ENCODE results near the gene MFSD11. TPM values are rescaled to one million over a fixed set of nuclear protein-coding genes. Genes with fewer than 3 reads are reported as not detected.
"Not testable (repeated sequence)": the region's sequence is repeated elsewhere in the genome, so short reads cannot be mapped to it uniquely, and the experiment has no call there.

MFSD11 gene
- total RNA-seq, 2 experiments from 2014 or later, result 17.0 to 17.6 TPM

DNA sequence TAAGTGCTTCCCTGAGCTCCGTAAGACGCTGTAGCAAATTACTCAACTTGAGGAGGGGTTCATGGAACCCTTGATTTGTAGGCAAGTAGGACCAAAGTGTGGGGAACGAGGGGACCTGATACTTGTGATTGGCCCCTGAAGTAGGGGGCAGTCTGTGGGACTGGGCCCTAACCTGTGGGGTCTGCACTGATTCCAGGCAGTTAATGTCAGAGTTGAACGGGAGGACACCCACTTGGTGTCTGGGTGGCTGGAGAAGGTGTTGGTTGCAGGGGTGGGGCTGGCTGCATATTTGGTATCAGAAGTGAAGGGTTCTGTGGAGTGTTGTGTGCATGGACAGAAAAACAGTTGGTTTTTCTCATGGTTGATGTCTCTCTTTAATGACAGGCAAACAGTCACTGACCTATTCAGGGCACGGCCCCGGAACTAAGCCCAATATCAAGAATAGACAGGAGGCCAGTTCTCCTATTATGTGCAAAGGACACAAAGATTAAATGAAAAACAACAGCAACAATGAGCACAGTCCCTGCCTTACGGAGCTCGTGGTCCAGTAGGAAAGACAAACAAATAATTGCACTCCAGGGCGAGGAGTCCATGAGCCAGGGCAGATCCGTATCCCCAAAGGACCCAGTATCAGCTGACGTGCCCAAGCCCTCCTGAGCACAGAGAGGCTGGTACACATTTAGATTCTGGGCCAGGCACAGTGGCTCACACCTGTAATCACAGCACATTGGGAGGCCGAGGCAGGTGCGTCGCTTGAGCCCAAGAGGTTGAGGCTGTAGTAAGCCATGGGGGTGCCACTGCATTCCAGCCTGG, 46.3 kb upstream of the MFSD11 start:
- H3K27me3 Mint-ChIP-seq, result no peaks in the 10 kb centered on the region
- no peaks in the 10 kb centered on the region for H3K4me1 Mint-ChIP-seq (ENCODE audit: low read depth)
- POLR2A ChIA-PET, result interaction anchor here (1.0 kb wide), 1 partner anchor 362 kb away, joined by 3 read pairs; no protein-coding TSS in a partner anchor
- H3K9me3 Mint-ChIP-seq, result no peaks in the 10 kb centered on the region
- TF ChIP-seq, protein P1, sequence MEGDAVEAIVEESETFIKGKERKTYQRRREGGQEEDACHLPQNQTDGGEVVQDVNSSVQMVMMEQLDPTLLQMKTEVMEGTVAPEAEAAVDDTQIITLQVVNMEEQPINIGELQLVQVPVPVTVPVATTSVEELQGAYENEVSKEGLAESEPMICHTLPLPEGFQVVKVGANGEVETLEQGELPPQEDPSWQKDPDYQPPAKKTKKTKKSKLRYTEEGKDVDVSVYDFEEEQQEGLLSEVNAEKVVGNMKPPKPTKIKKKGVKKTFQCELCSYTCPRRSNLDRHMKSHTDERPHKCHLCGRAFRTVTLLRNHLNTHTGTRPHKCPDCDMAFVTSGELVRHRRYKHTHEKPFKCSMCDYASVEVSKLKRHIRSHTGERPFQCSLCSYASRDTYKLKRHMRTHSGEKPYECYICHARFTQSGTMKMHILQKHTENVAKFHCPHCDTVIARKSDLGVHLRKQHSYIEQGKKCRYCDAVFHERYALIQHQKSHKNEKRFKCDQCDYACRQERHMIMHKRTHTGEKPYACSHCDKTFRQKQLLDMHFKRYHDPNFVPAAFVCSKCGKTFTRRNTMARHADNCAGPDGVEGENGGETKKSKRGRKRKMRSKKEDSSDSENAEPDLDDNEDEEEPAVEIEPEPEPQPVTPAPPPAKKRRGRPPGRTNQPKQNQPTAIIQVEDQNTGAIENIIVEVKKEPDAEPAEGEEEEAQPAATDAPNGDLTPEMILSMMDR (IDR thresholded peaks at IDR 0.05), result no peak
- no peak overlapping the region for H3K27ac Mint-ChIP-seq
- intact Hi-C loops (cut with micrococcal nuclease), result no loop called here
- H3K36me3 Mint-ChIP-seq (ENCODE audit: low read depth), result no peaks in the 10 kb centered on the region
- CTCF ChIA-PET, result interaction anchor here (1.6 to 2.7 kb wide), 2 partner anchors 10 to 67 kb away, joined by 7 to 11 read pairs; no protein-coding TSS in a partner anchor
- ATAC-seq (no peak), DNase-seq (no peak)
- H3K4me3 Mint-ChIP-seq, result no peak overlapping the region

DNA sequence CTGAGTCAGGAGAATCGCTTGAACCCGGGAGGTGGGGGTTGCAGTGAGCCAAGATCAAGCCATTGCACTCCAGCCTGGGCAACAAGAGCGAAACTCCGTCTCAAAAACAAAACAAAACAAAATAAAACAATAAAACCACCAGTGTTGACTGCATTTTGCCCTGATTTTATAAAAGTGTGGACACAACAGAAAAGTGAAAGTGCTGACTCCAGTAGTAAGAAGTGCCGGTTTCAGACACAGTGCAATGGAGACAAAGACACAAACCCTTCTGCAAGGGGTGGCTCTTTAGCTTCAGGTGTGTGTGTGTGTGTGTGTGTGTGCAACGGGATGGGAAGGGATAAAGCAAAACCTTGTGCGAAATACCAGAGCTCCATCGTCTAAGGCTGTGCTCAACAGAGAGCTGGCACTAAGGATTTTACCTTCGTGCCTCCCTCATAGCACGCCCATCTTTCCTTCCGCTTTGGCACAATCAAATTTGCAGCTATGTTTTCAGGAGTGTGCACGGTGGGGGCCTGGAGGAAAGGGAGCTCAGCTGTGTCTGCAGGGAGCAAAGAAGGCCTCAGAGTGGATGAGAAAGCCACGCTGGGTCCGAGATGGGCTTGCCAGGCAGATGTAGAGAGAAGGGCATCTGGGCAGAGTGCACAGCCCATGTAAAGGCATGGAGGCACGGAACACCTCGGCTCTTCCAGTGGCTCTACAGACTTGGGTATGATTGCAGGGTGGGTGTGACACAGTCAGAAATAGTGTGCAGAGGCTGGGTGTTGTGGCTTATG, 42.7 kb upstream of the MFSD11 start:
- ATAC-seq (no peak), DNase-seq (no peak)
- Mint-ChIP-seq H3K27me3 (no peaks in the 10 kb centered on the region), H3K4me3 (no peak overlapping the region), H3K27ac (no peak overlapping the region), H3K4me1 (ENCODE audit: low read depth) (no peaks in the 10 kb centered on the region), H3K36me3 (ENCODE audit: low read depth) (no peaks in the 10 kb centered on the region), H3K9me3 (no peaks in the 10 kb centered on the region)
- POLR2A ChIA-PET, result interaction anchor here (1.1 kb wide), 1 partner anchor 23 kb away, joined by 4 read pairs; no protein-coding TSS in a partner anchor
- CTCF ChIA-PET, result interaction anchor here (1.0 to 3.0 kb wide), 2 partner anchors 14 to 71 kb away, joined by 4 to 14 read pairs; no protein-coding TSS in a partner anchor
- intact Hi-C loops (cut with micrococcal nuclease), result no loop called here
- TF ChIP-seq, protein P1 (IDR thresholded peaks at IDR 0.05), result no peak

DNA sequence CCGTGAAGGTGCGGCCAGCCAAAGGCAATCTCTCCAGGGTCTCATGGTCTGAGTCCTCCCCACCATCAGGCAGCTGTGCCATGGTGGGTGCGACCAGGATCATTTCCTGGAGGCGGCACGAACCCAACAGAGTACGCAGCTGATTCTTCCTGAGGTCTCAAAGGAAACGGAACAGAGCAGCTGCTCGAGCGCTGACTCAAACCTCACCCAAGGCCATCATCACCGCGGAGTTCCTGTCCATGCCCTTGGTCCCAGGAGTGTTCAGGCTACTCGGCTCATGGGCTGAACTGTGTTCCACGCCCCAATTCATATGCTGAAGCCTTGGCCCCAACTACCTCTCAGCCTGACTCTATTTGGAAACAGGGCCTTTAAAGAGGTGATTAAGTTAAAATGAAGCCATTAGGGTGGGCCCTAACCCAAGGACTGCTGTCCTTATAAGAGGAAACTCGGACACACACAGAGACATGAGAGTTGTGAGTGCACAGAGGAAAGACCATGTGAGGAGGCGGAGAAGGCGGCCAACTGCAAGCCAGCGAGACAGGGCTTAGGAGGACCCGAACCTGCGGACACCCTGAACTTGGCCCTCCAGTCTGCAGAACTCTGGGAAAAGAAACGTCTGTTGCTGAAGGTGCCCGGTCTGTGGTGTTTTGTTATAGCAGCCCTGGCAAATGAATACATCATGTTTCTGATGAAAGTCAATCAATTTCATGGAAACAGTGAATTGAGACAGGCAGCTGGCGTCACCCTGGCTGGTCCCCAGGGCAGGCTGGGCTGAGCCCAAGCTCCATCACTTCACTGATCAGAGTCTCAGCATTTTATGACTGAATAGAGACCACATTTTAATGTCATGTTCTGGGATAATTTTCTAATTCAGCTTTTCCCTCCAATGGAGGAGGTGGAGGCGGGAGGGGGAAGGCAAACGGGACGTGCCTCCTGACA, 40.9 kb upstream of the MFSD11 start:
- DNase-seq, result no peak
- H3K4me1 Mint-ChIP-seq (ENCODE audit: low read depth), result no peaks in the 10 kb centered on the region
- H3K27ac Mint-ChIP-seq, result no peak overlapping the region
- TF ChIP-seq, protein P1 (IDR thresholded peaks at IDR 0.05), result no peak
- H3K27me3 Mint-ChIP-seq, result no peaks in the 10 kb centered on the region
- H3K9me3 Mint-ChIP-seq, result no peaks in the 10 kb centered on the region
- no peaks in the 10 kb centered on the region for H3K36me3 Mint-ChIP-seq (ENCODE audit: low read depth)
- ChIA-PET CTCF (interaction anchor here (0.7 to 3.0 kb wide), 3 partner anchors 8 to 16 kb away, joined by 3 to 14 read pairs (median 3); no protein-coding TSS in a partner anchor), POLR2A (interaction anchor here (0.5 kb wide), 1 partner anchor 114 kb away, joined by 3 read pairs; no protein-coding TSS in a partner anchor)
- intact Hi-C loops (cut with micrococcal nuclease), result no loop called here
- no peak for ATAC-seq
- no peak overlapping the region for H3K4me3 Mint-ChIP-seq

DNA sequence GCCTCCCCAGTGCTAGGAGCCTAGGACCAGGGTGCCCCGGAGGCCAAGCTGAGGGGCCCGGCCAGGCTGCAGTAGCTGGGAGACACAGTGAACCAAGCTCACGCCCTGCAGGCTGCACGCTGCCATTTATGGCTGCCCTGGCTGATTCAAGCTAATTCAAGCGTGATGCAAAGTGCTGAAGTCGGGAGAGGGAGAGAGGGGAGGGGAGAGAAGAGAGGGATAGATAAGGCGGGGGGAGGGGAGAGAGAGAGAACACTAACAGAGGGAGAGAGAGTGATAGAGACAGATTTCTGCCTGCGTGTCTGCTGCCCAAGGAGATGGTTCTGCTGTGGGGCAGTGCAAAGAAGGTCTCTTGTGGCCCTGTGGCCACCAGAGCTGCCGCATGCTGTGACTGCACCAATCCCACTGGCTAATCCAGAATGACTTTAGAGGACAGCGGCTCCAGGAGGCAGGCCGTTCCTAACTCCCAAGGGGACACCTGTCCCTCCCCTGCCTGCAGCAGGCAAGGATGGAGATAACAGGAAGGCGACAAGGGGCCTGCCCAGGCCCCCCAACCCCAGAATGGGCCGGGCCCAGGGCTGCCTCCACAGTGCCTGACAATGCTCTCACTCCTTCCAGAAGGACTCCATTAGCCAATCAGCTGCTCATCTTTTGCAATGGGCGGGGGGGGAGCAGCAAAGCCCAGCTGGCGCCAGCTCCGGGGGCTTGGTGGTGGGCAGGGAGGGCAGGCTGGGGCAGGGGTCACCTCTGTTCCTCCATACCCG, 40.0 kb upstream of the MFSD11 start:
- POLR2A ChIA-PET, result interaction anchor here (0.6 to 0.8 kb wide), 2 partner anchors 39 to 743 kb away, joined by 3 read pairs; partner anchors contain the start of gene SRSF2
- no peak overlapping the region for H3K27ac Mint-ChIP-seq
- TF ChIP-seq, protein P1 (IDR thresholded peaks at IDR 0.05), result no peak
- H3K4me1 Mint-ChIP-seq (ENCODE audit: low read depth), result no peaks in the 10 kb centered on the region
- CTCF ChIA-PET, result interaction anchor here (3.0 kb wide), 1 partner anchor 16 kb away, joined by 14 read pairs; no protein-coding TSS in a partner anchor
- ATAC-seq (no peak), DNase-seq (no peak)
- no peak overlapping the region for H3K4me3 Mint-ChIP-seq
- no peaks in the 10 kb centered on the region for H3K36me3 Mint-ChIP-seq (ENCODE audit: low read depth)
- intact Hi-C loops (cut with micrococcal nuclease), result no loop called here
- H3K9me3 Mint-ChIP-seq, result no peaks in the 10 kb centered on the region
- H3K27me3 Mint-ChIP-seq, result no peaks in the 10 kb centered on the region

DNA sequence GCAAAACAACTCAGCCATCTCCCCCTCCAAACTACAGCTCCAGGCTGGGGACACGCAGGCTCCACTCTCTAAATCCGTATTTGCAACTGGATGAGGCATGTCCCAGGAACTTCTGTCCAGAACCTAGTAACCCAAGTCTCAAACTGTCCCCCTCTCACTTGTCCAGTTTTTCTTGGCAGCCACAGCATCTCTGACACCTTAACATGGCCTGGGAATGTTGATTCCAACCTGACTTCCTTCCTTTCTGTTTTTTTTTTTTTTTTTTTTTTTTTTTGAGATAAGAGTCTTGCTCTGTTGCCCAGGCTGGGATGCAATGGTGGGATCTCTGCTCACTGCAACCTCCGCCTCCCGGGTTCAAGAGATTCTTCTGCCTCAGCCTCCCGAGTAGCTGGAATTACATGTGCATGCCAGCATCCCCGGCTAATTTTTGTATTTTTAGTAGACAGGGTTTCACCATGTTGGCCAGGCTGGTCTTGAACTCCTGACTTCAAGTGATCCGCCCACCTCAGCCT, 39.4 kb upstream of the MFSD11 start:
- H3K4me1 Mint-ChIP-seq (ENCODE audit: low read depth); H3K36me3 Mint-ChIP-seq (ENCODE audit: low read depth); CTCF ChIA-PET; H3K4me3 Mint-ChIP-seq; H3K27me3 Mint-ChIP-seq; intact Hi-C loops (cut with micrococcal nuclease); DNase-seq; H3K9me3 Mint-ChIP-seq; ATAC-seq; H3K27ac Mint-ChIP-seq: not testable (repeated sequence)
- POLR2A ChIA-PET, result interaction anchor here (0.6 to 0.8 kb wide), 2 partner anchors 38 to 744 kb away, joined by 3 read pairs; partner anchors contain the start of gene SRSF2
